ENCODE measurements around the gene EGLN2. TPM values are rescaled to one million over a fixed set of nuclear protein-coding genes. Genes with fewer than 3 reads are reported as not detected.
A peak's percentile ranks its signal among the peaks of the same experiment; 100 is the strongest.

Gene EGLN2
- total and polyA plus RNA-seq, 9 of the 15 experiments (the other 6 are each of a cell fraction or from before 2014, with no cell fraction given): 9.6 to 114 (median 71.0) TPM

DNA sequence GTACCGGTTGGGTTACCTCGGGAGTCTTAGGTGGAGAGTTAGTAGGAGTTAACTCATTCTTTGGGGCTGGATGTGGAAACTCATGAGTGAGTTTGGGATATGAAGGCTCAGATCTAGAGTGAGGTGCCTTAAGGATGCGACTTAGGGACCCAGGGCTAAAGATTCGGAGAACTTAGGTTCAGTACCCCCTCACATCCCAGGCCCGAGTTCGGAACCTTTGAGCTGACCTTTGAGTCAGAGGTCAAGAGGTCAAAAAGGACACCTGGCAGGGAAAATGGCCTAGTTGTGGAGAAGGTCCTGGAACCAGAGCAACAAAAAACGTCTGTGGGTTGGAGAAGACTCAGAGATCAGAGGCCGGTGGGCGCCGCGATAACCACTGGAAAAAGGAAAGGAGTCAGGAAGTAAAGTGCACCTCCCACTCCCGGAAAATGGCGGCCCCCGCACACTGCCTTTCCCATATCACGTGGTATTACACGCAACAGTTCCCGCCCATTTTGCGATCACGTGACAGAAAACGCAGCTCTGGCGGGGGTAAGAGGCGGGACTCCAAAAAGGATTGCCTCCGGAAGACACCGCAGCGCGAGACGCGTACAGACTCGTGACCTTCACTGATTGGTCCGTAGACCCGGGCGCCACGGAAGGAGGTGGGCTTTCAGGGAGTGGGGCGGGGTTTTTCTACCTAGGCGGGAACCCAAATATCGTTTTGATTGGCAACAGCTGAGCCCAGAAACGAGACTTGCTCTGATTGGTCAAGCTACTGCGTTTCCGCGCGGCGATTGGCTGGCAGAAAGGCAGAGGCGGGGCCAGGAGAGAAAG, 48.7 kb upstream of the EGLN2 start, which contains the start of gene ACTMAP (continued):
- TF ChIP-seq ZNF274 (IDR thresholded peaks at IDR 0.05; ENCODE audit: borderline replicate concordance, low read depth, low read length) (no peak), DIDO1 (tag; IDR thresholded peaks at IDR 0.05; ENCODE audit: low read depth) (0 out of 2 replicates have a peak, but pooled peaks have one; percentile 25), TFAM (CRISPR knock-in tag; conservative IDR thresholded peaks at IDR 0.05) (no peak), FOS (IDR thresholded peaks at IDR 0.05; ENCODE audit: extremely low read depth, insufficient read length) (peak; percentile 93), SAFB2 (IDR thresholded peaks at IDR 0.05; ENCODE audit: borderline replicate concordance, low read depth, low read length, severe bottlenecking) (no peak), NR4A1 (CRISPR knock-in tag; IDR thresholded peaks at IDR 0.05) (no peak), NR4A1 (tag; IDR thresholded peaks at IDR 0.05) (peak; percentile 87), ARHGAP35 (IDR thresholded peaks at IDR 0.05; ENCODE audit: partially characterized antibody) (no peak), ZNF561 (CRISPR knock-in tag; conservative IDR thresholded peaks at IDR 0.05) (no peak), NFIX (CRISPR knock-in tag; IDR thresholded peaks at IDR 0.05; ENCODE audit: low read depth) (no peak), ATF1 (CRISPR knock-in tag; IDR thresholded peaks at IDR 0.05) (no peak), ATF1 (tag; IDR thresholded peaks at IDR 0.05) (peak; percentile 97), NR2C1 (IDR thresholded peaks at IDR 0.05) (peak; percentile 96), NR2C1 (tag; IDR thresholded peaks at IDR 0.05) (peak; percentile 97)
- TF ChIP-seq, protein P1, sequence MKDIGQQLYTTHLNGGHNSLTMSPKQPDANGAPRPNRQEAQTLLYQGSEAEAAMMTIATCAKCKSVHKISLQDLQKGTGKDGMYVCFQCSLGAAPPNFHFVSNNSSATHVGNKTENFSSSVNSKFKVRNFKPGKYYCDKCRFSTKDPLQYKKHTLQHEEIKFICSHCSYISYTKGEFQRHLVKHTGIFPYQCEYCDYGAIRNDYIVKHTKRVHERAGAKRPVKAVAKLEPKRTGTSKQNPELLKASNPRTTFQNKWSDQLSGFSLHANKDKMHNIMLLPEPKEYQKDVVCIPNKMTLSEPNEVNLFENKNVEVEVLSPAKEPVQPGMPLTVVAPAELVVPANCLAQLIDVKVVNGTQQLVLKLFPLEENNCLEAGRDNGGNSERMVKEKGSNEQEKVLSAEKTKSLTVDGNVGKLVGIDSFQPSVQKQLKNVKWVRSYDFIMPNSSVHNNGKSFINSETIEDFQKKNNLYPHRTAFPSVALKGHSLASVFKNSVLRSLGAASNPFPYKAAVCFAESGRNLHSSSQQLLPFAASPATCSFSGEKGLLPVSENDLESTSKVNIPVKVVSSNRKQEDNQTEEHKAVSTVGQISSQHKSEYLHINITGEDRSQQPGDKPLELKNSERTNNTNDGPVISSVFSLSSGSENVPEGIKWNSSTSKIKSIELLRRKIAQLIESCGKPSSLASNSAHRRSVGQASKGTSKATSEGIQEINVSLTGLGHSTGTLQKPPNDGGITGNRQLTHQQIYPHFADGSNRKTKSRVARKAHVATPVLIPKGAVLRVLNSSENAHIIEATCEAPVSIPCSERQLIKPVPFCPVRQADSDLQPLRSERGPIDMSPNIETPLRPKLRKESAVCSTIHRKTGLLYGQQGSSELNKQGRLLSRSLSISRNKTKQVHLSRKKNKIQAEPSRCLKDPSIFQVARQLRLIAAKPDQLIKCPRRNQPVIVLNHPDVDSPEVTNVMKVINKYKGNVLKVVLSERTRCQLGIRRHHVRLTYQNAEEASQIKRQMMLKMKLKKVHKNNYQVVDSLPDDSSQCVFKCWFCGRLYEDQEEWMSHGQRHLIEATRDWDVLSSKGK (CRISPR knock-in tag; IDR thresholded peaks at IDR 0.05): no peak
- TF ChIP-seq, protein P2, sequence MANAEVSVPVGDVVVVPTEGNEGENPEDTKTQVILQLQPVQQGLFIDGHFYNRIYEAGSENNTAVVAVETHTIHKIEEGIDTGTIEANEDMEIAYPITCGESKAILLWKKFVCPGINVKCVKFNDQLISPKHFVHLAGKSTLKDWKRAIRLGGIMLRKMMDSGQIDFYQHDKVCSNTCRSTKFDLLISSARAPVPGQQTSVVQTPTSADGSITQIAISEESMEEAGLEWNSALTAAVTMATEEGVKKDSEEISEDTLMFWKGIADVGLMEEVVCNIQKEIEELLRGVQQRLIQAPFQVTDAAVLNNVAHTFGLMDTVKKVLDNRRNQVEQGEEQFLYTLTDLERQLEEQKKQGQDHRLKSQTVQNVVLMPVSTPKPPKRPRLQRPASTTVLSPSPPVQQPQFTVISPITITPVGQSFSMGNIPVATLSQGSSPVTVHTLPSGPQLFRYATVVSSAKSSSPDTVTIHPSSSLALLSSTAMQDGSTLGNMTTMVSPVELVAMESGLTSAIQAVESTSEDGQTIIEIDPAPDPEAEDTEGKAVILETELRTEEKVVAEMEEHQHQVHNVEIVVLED (CRISPR knock-in tag; IDR thresholded peaks at IDR 0.05): peak; percentile 59
- TF ChIP-seq, protein P3, sequence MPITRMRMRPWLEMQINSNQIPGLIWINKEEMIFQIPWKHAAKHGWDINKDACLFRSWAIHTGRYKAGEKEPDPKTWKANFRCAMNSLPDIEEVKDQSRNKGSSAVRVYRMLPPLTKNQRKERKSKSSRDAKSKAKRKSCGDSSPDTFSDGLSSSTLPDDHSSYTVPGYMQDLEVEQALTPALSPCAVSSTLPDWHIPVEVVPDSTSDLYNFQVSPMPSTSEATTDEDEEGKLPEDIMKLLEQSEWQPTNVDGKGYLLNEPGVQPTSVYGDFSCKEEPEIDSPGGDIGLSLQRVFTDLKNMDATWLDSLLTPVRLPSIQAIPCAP (CRISPR knock-in tag; IDR thresholded peaks at IDR 0.05; ENCODE audit: borderline replicate concordance): no peak

Measured in K562 (cell line).